ENCODE results near the gene KCNAB1.

Gene KCNAB1

DNA sequence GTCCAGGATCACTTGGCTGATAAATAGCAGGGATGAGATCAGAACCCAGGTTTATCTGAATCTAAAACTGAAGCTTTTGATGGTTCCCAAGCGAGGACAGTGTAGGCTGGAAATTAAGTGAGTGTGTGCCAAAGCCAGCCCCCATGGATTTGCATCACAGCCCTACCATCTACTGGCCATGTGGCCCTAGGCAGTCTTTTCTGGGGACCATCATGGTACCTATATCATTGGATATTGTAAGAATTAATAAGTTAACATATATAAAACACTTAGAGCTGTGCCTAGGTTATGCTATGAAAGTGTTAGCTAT is 467.3 kb downstream of the KCNAB1 start:
- DNase-seq: no peak

Measured in hematopoietic multipotent progenitor cell treated with erythropoietin and hydrocortisone succinate and interleukin-3 and kit ligand, for 8 days (in vitro differentiated cells).